ENCODE measurements around the gene SLIT3.

SLIT3 gene

GRCh38 chr5:169299191-169299662, 1.7 kb downstream of the SLIT3 start:
- no peak for DNase-seq (ENCODE audit: low read depth)

DNA sequence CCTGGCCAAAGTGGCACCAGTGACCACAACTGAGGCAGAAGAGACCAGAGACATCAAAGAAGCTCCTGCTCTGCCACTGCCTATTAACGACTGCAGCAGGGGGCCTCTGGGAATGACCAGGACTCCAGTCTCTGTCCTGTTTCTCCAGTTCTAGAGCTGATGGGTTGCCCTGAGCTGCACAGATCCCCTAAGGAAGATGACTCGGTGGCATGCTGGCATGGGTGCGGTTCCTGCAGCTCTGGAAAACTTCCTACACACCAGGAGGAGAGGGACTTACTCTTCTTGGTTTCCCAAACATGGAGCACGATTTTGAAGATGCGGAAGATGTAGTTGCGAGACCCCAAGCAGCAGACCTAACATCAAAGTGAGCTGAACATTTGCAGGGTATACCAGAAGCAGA, 2.7 kb downstream of the SLIT3 start:
- no peak for DNase-seq (ENCODE audit: low read depth)

DNA sequence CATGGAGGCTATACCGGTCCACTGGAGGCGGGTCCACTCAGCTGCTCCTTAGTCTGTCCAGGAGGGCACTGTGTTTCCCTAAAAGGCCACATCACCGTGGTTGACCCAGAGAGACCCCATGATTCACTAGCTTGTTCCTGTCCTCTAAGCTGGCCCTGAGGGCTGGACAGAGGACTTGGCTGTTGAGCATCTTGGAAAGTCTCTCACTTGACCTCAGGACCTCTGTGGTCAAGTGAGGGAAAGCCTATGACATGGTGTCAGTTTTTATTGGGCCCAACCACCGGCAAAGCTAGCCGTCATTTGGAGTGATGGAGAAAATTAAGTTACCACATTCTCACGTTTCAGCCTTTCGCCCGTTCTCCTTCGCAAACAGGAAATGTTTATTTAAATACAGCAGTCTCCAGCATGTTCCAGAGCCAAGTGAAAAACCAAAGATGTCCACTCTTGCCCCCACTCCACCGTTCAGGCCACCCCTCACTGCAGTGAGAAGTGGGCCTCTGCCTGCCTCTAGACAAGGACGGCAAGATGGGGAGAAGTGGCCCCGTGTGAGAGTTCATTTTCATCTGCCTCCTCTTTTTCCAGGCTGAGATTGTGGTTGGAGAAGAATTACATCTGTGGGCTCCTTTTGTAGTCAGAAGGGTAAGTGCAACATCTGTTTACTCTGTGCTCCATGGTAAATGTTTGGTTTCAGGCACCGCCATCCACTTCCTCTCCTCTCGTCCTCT, 4.4 kb downstream of the SLIT3 start:
- DNase-seq (ENCODE audit: low read depth) = peak; percentile 93

GRCh38 chr5:169295306-169295705, 5.6 kb downstream of the SLIT3 start:
- DNase-seq (ENCODE audit: low read depth) = no peak

GRCh38 chr5:169294621-169295020, 6.3 kb downstream of the SLIT3 start:
- no peak for DNase-seq (ENCODE audit: low read depth)

GRCh38 chr5:169291877-169292276, 9.1 kb downstream of the SLIT3 start:
- DNase-seq (ENCODE audit: low read depth) = no peak

GRCh38 chr5:169290895-169291294, 10.0 kb downstream of the SLIT3 start:
- no peak for DNase-seq (ENCODE audit: low read depth)

GRCh38 chr5:169289520-169289919, 11.4 kb downstream of the SLIT3 start:
- no peak for DNase-seq (ENCODE audit: low read depth)

DNA sequence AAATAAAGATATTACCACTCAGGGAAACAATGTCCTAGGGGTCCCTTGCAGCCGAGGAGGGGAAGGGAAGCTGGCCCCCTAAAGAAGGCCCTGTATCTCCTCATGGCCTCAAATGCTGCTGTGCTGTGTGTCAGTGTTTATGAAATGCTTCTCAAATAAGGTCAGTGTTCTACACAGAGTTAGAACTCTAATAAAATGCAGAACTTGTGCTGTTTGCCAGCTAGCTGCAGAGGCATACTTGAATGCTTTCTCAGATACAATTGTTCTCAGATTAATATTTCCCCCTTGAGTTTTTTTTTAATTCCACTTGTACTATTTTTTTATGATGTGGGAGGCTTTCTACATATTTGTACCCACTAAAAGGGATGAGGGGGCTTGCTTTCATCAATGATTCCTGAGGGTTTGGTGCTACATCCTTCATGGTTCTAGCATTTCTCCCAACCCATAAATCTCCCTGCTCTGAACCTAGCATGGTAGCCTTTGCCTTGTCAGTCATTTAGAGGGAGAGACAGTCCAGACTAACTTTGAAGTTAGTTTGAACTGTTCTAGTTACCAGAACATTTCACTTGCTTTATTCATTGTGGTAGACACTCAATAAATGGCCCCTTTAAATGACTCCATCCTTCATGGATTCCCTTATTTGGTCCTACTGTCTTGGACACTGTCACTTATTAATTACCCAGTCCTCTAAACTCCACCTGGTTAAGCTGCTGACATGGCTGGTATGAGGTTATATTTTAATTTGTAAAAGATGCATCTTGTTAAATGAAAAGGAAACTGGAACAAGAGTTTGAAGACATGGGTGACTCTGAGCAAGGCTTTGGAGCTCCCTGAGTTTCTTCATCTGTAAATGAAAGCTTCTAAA, 12.6 kb downstream of the SLIT3 start:
- no peak for DNase-seq (ENCODE audit: low read depth)

- no peak for DNase-seq (ENCODE audit: low read depth)
Measured at GRCh38 chr5:169287529-169287928, 13.4 kb downstream of the SLIT3 start.

- no peak for DNase-seq (ENCODE audit: low read depth)
Measured at GRCh38 chr5:169286572-169287300, 14.2 kb downstream of the SLIT3 start.

GRCh38 chr5:169283887-169284286, 17.1 kb downstream of the SLIT3 start:
- DNase-seq (ENCODE audit: low read depth) = no peak

GRCh38 chr5:169281625-169282024, 19.3 kb downstream of the SLIT3 start:
- no peak for DNase-seq (ENCODE audit: low read depth)

- DNase-seq (ENCODE audit: low read depth) = no peak
Measured at GRCh38 chr5:169280696-169281095, 20.2 kb downstream of the SLIT3 start.

DNA sequence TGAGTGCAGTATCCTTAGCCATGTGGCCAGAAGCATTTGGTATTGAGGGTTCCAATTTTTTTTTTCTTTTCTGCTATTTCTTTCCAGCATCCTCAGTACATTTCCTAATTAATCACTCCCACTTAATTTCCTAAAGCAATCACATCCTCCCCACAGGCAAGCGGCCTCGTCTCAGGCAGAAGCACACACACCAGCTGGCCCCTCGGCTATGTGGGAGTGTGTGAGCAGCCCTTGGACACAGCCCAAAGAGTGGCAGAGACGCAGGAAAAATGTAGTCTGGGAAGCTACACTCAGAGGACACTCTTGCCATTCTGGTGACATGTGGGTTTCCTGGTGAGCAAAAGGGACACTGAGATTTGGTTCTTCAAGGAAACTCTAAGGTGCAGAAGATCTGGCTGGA, 20.7 kb downstream of the SLIT3 start:
- no peak for DNase-seq (ENCODE audit: low read depth)

DNA sequence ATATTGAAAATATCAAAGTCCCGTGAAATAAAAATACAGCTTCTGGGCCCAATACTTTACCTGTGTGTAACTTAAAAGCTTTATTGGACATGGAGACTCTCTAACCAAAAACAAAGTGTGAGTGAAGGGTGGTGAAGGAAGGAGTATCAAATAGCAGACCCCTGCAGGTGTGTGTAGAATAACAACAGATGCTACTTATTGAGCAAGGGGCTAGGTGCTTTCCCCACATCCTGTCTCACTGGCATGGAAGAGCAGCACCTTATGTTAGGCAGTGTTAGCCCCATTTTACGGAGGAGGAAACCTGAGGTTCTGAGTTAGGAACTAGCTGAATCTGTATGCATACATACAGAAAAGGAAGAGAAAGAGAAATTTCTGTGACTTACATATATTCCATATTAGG, 21.8 kb downstream of the SLIT3 start:
- no peak for DNase-seq (ENCODE audit: low read depth)

DNA sequence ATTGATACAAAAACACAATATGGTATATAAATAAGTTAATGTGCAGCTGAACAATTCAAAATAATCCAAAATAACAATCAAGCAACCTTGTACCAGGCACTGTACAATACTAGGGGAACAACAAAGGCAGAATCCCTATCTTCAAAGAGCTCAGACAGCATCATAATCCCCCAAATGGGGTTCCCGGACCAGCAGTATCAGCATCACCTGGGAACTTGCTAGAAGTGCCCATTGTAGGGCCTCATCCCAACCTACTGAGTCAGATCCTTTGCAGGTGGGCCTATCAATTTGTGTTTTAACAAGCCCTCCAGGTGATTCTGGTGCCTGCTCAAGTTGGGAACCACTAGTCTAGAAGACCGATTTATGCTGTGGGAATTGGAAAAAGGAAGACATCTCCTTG, 27.1 kb downstream of the SLIT3 start:
- DNase-seq (ENCODE audit: low read depth) = no peak

DNA sequence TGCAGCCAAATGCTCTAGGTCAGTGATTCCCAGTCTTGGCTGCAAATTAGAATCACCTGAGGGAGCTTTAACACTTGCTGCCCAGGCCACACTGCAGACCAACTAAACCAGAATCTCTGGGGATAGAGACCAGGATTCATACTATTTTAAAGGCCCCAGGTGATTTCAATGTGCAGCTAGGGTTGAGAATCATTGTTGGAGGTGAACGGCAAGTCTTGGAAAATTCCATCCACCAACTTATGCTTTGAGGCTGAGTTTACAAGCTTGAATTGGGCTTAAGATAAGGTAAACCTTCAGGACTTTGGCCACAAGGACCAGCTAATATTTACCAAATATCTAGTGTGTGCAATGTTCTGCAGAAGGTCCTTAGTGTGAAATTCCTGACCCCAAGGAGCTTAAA, 27.5 kb downstream of the SLIT3 start:
- no peak for DNase-seq (ENCODE audit: low read depth)

GRCh38 chr5:169272731-169273427, 28.1 kb downstream of the SLIT3 start:
- DNase-seq (ENCODE audit: low read depth) = no peak

DNA sequence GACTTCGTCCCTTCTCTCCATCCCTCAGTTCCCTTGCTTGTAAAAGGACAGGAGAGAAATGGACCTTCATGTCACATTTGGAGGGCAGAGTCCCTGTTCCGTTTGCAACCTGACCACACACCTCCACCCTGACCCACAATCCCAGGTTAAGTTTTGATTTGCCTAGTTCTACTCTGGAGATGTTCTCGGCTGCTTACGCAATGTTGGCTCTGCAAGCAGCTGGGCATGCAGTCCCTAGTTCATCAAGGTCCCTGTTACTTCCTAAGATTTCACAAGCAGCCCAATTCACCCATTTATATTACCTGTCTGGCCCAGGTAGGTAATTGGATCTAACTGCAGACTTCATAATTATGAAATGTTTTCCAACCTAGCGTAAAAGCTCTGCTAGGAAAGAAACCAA, 28.8 kb downstream of the SLIT3 start:
- DNase-seq (ENCODE audit: low read depth) = no peak

DNA sequence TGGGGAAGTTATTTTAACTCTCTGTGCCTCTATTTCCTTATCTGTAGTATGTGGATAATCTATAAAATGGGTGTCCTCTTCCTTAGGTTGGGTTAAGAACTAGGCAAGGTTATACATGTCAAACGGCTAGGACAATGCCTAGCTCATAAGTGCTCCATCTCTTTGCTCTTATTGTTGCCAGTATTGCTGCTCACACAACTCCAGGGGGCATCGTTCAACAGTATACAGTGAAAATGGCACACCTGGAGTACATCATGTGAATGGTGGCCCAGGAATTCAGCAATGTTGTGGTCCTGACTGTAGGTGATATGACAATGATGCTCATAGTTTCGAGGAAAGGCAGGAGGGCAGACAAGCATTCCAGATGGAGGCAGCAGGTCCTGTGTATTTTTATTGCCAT, 30.1 kb downstream of the SLIT3 start:
- DNase-seq (ENCODE audit: low read depth) = no peak

DNA sequence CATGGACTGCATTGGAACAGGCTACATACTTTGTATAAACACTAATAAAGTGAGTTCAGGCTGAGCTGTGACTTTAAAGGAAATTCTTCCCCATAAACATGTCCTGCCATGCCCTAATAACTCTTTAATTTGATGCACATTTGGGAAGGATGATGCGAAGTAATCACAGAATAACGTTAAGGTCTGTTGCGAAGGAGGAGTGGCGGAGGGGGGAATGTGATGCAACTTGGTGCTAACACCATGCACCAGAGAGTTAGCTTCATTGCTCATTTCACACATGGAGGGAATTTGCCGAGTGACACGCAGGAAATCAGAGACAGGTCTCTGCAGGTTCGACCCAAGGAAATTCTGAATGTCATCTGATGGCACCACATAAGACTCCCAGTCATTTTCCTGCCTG, 32.9 kb downstream of the SLIT3 start:
- peak; percentile 87 for DNase-seq (ENCODE audit: low read depth)

Measured in GM04504 (cell line).